ENCODE data around the gene AFF1. TPM values are rescaled to one million over a fixed set of nuclear protein-coding genes. Genes with fewer than 3 reads are reported as not detected.
A peak's percentile ranks its signal among the peaks of the same experiment; 100 is the strongest.

AFF1 gene
- total and polyA plus RNA-seq, 7 experiments from 2014 or later: 20.8 to 88.6 (median 66.8) TPM

- peak overlapping the region; percentile 87 to 100 (median 93) for H3K4me3 Mint-ChIP-seq
- peak overlapping the region; percentile 69 to 99 (median 95) for H3K27ac Mint-ChIP-seq
- no peaks in the 10 kb centered on the region for H3K36me3 Mint-ChIP-seq
- POLR2A ChIA-PET: interaction anchor here (0.6 to 7.5 kb wide), 13 partner anchors 16 to 1237 kb away, joined by 3 to 193 read pairs (median 4); partner anchors contain the start of gene AFF1
- peaks cover 44 to 80% (median 67%) of the 10 kb centered on the region in 7 donors for H3K4me1 Mint-ChIP-seq
- peak overlapping the region; percentile 85 for H3K4me3 ChIP-seq (ENCODE audit: low read length)
- H3K4me1 ChIP-seq (ENCODE audit: control insufficient read depth in 2 of 2, insufficient read depth in 2 of 2, low read length in 2 of 2): peaks cover 25 to 35% of the 10 kb centered on the region in 2 donors
- intact Hi-C loops (cut with micrococcal nuclease): loop anchor here (1.0 to 10.0 kb wide), 14 partner anchors 15 to 1815 kb away; partner anchors contain the start of genes PPM1K (in 2 of the 2), HERC3 (in 1 of the 2), HERC5 (in 1 of the 2) and NUDT9 (in 1 of the 2)
- CTCF ChIA-PET: interaction anchor here (0.6 to 5.4 kb wide), 7 partner anchors 73 to 383 kb away, joined by 3 to 23 read pairs (median 6); partner anchors contain the start of genes AFF1 and HSD17B11
- H3K27me3 Mint-ChIP-seq: no peaks in the 10 kb centered on the region
- H3K9me3 Mint-ChIP-seq: no peaks in the 10 kb centered on the region
- H3K27ac ChIP-seq (ENCODE audit: low read depth, low read length): peak overlapping the region; percentile 91
- H3K36me3 ChIP-seq (ENCODE audit: control insufficient read depth in 2 of 3, insufficient read depth in 3 of 3, low read length in 3 of 3): peaks cover 0 to 9% (median 0%) of the 10 kb centered on the region in 3 experiments
- DNase-seq (peak in 8 of 9 donors; percentile 10 to 43 (median 22)), ATAC-seq (no peak)
- no peaks in the 10 kb centered on the region for H3K9me3 ChIP-seq (ENCODE audit: control insufficient read depth in 2 of 3, low read length in 3 of 3)
- no peaks in the 10 kb centered on the region for H3K27me3 ChIP-seq (ENCODE audit: control insufficient read depth in 2 of 2, insufficient read depth in 2 of 2, low read length in 2 of 2)
Observed at GRCh38 chr4:87007528-87008446, 73.0 kb downstream of the AFF1 start.

GRCh38 chr4:87009095-87009648 is 74.4 kb downstream of the AFF1 start:
- Histone ChIP-seq H3K36me3 (ENCODE audit: control insufficient read depth in 2 of 3, insufficient read depth in 3 of 3, low read length in 3 of 3) (peaks cover 0 to 9% (median 0%) of the 10 kb centered on the region in 3 experiments), H3K27me3 (ENCODE audit: control insufficient read depth in 2 of 2, insufficient read depth in 2 of 2, low read length in 2 of 2) (no peaks in the 10 kb centered on the region), H3K4me3 (ENCODE audit: low read length) (no peak overlapping the region), H3K4me1 (ENCODE audit: control insufficient read depth in 2 of 2, insufficient read depth in 2 of 2, low read length in 2 of 2) (peaks cover 28 to 44% of the 10 kb centered on the region in 2 donors), H3K27ac (ENCODE audit: low read depth, low read length) (no peak overlapping the region), H3K9me3 (ENCODE audit: control insufficient read depth in 2 of 3, low read length in 3 of 3) (no peaks in the 10 kb centered on the region)
- DNase-seq: no peak
- no peaks in the 10 kb centered on the region for H3K27me3 Mint-ChIP-seq
- ChIA-PET CTCF (interaction anchor here (0.7 to 5.4 kb wide), 3 partner anchors 74 to 86 kb away, joined by 3 to 23 read pairs (median 6); partner anchors contain the start of gene AFF1), POLR2A (interaction anchor here (0.7 to 7.5 kb wide), 6 partner anchors 9 to 95 kb away, joined by 3 to 193 read pairs (median 4); partner anchors contain the start of gene AFF1)
- H3K9me3 Mint-ChIP-seq: no peaks in the 10 kb centered on the region
- peaks cover 50 to 84% (median 77%) of the 10 kb centered on the region in 7 donors for H3K4me1 Mint-ChIP-seq
- intact Hi-C loops (cut with micrococcal nuclease): loop anchor here (1.0 to 10.0 kb wide), 10 partner anchors 8 to 1603 kb away; partner anchors contain the start of genes HERC3 (in 1 of the 2), HERC5 (in 1 of the 2) and NUDT9 (in 1 of the 2)
- peak overlapping the region in 5 of 9 donors; percentile 17 to 97 (median 53) for H3K27ac Mint-ChIP-seq
- no peak for ATAC-seq
- peak overlapping the region; percentile 35 to 100 (median 80) for H3K4me3 Mint-ChIP-seq
- no peaks in the 10 kb centered on the region for H3K36me3 Mint-ChIP-seq

DNA sequence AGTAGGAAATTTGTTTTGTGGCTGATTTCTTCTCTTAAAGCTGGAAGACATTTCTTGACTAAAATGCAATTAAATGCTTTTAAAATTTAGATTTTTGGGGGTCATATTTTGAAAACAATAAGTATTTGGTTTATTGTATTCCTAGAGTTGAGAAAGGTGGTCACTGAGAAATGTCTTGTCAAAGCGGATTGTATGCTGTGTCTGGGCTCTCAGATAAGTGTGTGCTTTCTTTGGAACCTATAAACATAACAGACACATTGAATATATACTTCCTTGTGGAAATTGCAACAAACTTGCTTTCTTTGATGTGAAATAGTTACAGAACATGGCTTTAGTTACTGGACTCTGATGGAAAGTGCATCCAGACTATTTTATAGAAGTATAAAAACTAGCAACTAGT is 75.4 kb downstream of the AFF1 start:
- Histone ChIP-seq H3K27me3 (ENCODE audit: control insufficient read depth in 2 of 2, insufficient read depth in 2 of 2, low read length in 2 of 2) (no peaks in the 10 kb centered on the region), H3K36me3 (ENCODE audit: control insufficient read depth in 2 of 3, insufficient read depth in 3 of 3, low read length in 3 of 3) (peaks cover 0 to 9% (median 0%) of the 10 kb centered on the region in 3 experiments), H3K4me1 (ENCODE audit: control insufficient read depth in 2 of 2, insufficient read depth in 2 of 2, low read length in 2 of 2) (peaks cover 30 to 42% of the 10 kb centered on the region in 2 donors), H3K4me3 (ENCODE audit: low read length) (no peak overlapping the region), H3K27ac (ENCODE audit: low read depth, low read length) (no peak overlapping the region), H3K9me3 (ENCODE audit: control insufficient read depth in 2 of 3, low read length in 3 of 3) (no peaks in the 10 kb centered on the region)
- intact Hi-C loops (cut with micrococcal nuclease): loop anchor here in 1 of 2 donors (5.0 kb wide), 1 partner anchor 33 kb away; no protein-coding TSS in a partner anchor
- H3K4me3 Mint-ChIP-seq: peak overlapping the region in 6 of 10 donors; percentile 15 to 100 (median 84)
- H3K4me1 Mint-ChIP-seq: peaks cover 57 to 84% (median 79%) of the 10 kb centered on the region in 7 donors
- POLR2A ChIA-PET: interaction anchor here (0.9 to 7.5 kb wide), 2 partner anchors 73 to 76 kb away, joined by 3 to 193 read pairs; partner anchors contain the start of gene AFF1
- H3K27me3 Mint-ChIP-seq: no peaks in the 10 kb centered on the region
- H3K36me3 Mint-ChIP-seq: no peaks in the 10 kb centered on the region
- peak overlapping the region in 1 of 9 donors; percentile 57 for H3K27ac Mint-ChIP-seq
- DNase-seq (no peak), ATAC-seq (no peak)
- CTCF ChIA-PET: interaction anchor here (0.5 to 2.1 kb wide), 2 partner anchors 8 to 83 kb away, joined by 3 to 6 read pairs; no protein-coding TSS in a partner anchor
- no peaks in the 10 kb centered on the region for H3K9me3 Mint-ChIP-seq

DNA sequence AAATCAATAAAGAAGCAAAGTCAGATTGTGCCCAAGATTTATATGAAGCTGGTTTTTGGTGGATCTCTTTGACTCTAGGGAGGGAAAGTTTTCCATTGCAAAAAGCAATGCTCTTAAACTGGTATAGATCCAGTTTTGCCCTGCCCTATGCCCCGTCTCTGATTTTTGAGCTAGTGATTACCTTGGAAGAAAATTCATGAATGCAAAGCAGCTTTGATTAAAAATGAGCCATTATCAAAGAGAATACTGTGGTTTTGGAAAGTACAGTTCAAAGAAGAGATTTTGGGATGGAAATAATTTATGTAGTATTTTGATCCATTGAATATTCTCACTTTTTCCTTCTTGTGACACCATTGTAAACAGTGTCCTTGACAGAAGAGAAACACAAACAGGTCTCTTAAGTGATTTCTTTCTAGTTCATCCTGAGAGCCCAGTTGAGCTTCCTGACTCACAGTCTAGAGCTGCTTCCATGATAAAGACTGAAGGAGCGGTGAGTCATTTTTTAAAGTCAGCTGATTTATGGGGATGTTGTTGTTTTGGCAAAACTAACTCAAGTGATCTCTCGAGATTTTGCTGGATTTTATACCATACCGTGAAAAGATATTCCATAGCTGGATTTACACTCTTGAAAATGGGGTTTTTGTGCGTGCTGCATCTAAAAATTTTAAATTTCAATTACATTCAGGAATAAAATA is 76.7 kb downstream of the AFF1 start:
- Histone ChIP-seq H3K27ac (ENCODE audit: low read depth, low read length) (no peak overlapping the region), H3K27me3 (ENCODE audit: control insufficient read depth in 2 of 2, insufficient read depth in 2 of 2, low read length in 2 of 2) (no peaks in the 10 kb centered on the region), H3K4me1 (ENCODE audit: control insufficient read depth in 2 of 2, insufficient read depth in 2 of 2, low read length in 2 of 2) (peaks cover 25 to 36% of the 10 kb centered on the region in 2 donors), H3K9me3 (ENCODE audit: control insufficient read depth in 2 of 3, low read length in 3 of 3) (no peaks in the 10 kb centered on the region), H3K4me3 (ENCODE audit: low read length) (no peak overlapping the region), H3K36me3 (ENCODE audit: control insufficient read depth in 2 of 3, insufficient read depth in 3 of 3, low read length in 3 of 3) (peaks cover 0 to 9% (median 0%) of the 10 kb centered on the region in 3 experiments)
- Mint-ChIP-seq H3K36me3 (no peaks in the 10 kb centered on the region), H3K4me1 (peaks cover 61 to 86% (median 82%) of the 10 kb centered on the region in 7 donors), H3K27ac (peak overlapping the region in 2 of 9 donors; percentile 48 to 71), H3K9me3 (no peaks in the 10 kb centered on the region), H3K27me3 (no peaks in the 10 kb centered on the region), H3K4me3 (peak overlapping the region in 7 of 10 donors; percentile 6 to 58 (median 39))
- ATAC-seq: no peak
- ChIA-PET CTCF (interaction anchor here (0.6 to 1.3 kb wide), 3 partner anchors 80 to 122 kb away, joined by 3 to 5 read pairs (median 3); no protein-coding TSS in a partner anchor), POLR2A (interaction anchor here (0.9 to 1.5 kb wide), 2 partner anchors 72 to 77 kb away, joined by 3 to 4 read pairs; partner anchors contain the start of gene AFF1)
- intact Hi-C loops (cut with micrococcal nuclease): loop anchor here in 1 of 2 donors (5.0 kb wide), 1 partner anchor 34 kb away; no protein-coding TSS in a partner anchor
- no peak for DNase-seq

DNA sequence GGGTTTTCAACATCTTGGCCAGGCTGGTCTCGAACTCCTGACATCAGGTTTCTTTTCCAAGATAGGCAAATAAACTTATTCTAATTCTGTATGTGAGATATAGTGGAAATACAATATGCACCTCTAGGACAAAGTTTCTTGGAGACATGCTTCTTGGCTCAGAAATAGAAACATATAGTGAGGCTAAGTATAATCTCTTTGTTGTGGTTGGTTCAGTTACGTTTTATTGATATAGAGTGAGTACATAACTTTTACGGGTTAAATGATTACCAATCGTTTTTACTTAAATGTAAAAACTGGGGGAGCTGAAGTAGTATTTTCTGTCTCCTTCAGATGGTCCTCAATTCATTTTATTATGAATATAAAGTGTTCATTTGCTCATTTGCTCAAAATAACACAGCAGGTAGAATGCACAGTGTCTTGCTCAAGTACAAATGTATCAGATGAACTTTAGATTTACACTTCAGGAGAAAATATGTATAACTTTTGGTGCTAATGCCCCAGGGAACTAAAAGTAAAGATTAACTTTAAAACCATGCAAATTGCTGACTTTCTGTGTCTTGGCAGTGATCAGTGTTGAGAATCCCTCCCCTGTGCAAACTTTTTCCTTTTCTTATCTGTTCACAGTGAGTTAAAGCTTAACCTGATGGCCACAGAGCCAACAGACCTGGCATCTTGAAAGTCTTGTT is 77.6 kb downstream of the AFF1 start:
- peaks cover 25 to 36% of the 10 kb centered on the region in 2 donors for H3K4me1 ChIP-seq (ENCODE audit: control insufficient read depth in 2 of 2, insufficient read depth in 2 of 2, low read length in 2 of 2)
- no peak for DNase-seq
- Mint-ChIP-seq H3K4me1 (peaks cover 67 to 95% (median 91%) of the 10 kb centered on the region in 7 donors), H3K27me3 (no peaks in the 10 kb centered on the region), H3K9me3 (no peaks in the 10 kb centered on the region), H3K4me3 (peak overlapping the region in 7 of 10 donors; percentile 2 to 58 (median 37)), H3K27ac (peak overlapping the region in 2 of 9 donors; percentile 6 to 71), H3K36me3 (no peaks in the 10 kb centered on the region)
- no peak for ATAC-seq
- intact Hi-C loops (cut with micrococcal nuclease): loop anchor here in 1 of 2 donors (5.0 kb wide), 1 partner anchor 35 kb away; no protein-coding TSS in a partner anchor
- no peaks in the 10 kb centered on the region for H3K27me3 ChIP-seq (ENCODE audit: control insufficient read depth in 2 of 2, insufficient read depth in 2 of 2, low read length in 2 of 2)
- ChIA-PET POLR2A (interaction anchor here (1.5 kb wide), 1 partner anchor 73 kb away, joined by 4 read pairs; no protein-coding TSS in a partner anchor), CTCF (interaction anchor here (0.7 to 1.3 kb wide), 2 partner anchors 79 to 121 kb away, joined by 3 to 5 read pairs; no protein-coding TSS in a partner anchor)
- no peak overlapping the region for H3K27ac ChIP-seq (ENCODE audit: low read depth, low read length)
- no peak overlapping the region for H3K4me3 ChIP-seq (ENCODE audit: low read length)
- H3K36me3 ChIP-seq (ENCODE audit: control insufficient read depth in 2 of 3, insufficient read depth in 3 of 3, low read length in 3 of 3): peaks cover 0 to under 1% (median 0%) of the 10 kb centered on the region in 3 experiments
- no peaks in the 10 kb centered on the region for H3K9me3 ChIP-seq (ENCODE audit: control insufficient read depth in 2 of 3, low read length in 3 of 3)

All from naive thymus-derived CD4-positive, alpha-beta T cell (primary cell).